Measurements from ENCODE around the gene TRIP4. TPM values are rescaled to one million over a fixed set of nuclear protein-coding genes. Genes with fewer than 3 reads are reported as not detected.
"Not testable (repeated sequence)": the region's sequence is repeated elsewhere in the genome, so short reads cannot be mapped to it uniquely, and the experiment has no call there.

TRIP4 gene
- total RNA-seq, 1 donor from 2014 or later, result 10.7 TPM

DNA sequence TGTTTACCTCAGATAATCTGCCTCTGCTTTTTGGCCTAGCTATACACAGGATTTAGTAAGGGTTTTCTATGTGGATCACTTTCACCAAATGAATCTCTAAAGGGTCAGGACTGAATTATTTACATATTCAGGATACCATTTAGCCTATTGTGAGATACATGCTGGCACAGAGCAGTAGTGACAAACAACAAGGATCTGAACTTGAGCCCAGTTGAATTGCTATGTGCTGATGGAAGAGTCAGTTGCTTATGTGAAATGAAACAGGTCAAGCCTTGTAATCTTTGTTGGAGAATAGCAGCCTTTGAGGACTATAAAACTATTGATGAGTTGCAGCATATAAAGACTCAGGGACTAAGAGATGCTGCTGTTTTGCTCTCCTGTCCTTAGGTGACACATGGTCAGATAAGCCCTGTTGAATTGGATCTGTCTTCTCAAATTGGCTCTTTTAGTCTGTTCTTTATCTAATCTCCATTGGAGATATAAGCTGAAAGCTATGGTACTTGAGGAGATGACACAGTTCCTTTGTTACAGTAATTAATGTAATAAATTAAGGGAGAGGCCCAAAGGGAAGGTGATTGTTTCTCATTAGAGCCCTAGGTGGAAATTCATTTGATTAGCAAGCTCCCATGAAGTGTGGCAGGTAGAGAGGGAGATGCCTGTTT, 103.1 kb downstream of the TRIP4 start:
- no peak for DNase-seq

DNA sequence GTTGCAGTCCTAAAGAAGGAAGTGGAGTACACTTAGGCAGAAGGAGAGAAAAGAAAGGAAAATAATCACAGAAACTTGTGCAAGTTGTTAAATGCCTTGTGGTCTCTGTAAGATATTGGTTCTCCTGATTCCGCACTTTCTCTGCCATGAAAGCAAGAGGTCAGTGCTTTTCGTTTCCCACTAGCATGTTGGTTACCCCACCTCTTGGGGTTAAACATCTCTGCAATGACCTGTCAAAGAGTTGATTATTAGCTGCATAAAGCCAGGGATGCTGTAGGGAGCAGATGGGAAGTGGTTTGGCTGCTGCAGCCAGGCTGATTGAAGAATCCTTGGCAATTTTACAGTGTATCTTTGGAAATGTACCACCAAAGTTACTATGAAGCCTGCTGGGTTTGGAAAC, 106.0 kb downstream of the TRIP4 start:
- no peak for DNase-seq

GRCh38 chr15:64495968-64496367, 108.3 kb downstream of the TRIP4 start:
- DNase-seq, result not testable (repeated sequence)

GRCh38 chr15:64500695-64501395, 113.2 kb downstream of the TRIP4 start:
- no peak for DNase-seq

DNA sequence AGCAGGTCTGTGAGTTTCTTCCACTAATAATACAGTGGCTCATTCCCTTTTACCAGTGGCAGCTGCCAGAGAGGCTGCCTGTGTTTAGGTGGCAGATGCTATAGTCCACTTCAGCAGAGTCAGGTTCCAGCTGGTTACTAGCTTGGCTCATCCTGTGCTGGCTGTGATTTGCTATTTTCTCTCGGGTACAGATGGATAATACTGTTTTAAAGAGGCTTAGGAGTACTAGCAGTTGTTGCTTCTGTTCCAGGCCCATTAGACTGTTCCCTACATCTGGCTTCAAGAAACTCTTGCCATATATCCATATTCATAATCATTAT, 113.7 kb downstream of the TRIP4 start:
- DNase-seq, result no peak

- no peak for DNase-seq
Observed at GRCh38 chr15:64502151-64502550, 114.5 kb downstream of the TRIP4 start.

DNA sequence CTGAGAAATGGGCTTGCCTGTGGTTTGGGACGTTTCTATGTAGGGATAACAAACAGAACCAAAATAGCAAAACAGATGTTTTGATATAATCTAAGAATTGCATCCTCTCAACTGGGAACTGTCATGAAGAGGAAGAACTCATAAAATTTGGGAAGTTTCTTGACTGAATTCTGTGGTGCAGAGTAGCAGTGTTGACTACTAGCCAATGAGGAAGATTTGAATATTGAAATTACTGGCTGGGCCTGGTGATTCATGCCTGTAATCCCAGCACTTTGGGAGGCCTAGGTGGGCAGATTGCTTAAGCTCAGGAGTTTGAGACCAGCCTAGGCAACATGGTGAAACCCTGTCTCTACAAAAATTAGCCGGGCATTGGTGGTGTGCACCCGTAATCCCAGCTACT, 114.9 kb downstream of the TRIP4 start:
- no peak for DNase-seq

DNA sequence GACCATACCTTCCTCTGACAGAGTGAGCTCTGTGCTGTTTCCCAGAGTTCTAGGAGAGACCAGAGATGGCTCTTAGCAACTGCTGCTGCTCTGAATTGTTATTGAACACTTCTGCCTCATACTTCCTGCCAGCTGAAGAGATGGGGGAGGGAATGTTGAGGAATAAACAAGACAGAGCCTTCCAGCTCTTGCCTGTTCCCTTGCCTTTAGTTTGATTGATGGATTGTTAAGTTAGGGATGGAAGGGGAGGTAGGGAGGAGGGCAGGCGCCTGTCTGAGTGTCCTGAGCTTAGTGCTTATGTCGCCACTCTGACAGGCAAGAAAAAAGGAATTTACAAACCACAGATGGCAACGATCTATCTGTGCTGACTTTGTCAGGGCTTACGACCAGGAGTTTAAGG, 115.6 kb downstream of the TRIP4 start:
- DNase-seq, result peak; percentile 87

DNA sequence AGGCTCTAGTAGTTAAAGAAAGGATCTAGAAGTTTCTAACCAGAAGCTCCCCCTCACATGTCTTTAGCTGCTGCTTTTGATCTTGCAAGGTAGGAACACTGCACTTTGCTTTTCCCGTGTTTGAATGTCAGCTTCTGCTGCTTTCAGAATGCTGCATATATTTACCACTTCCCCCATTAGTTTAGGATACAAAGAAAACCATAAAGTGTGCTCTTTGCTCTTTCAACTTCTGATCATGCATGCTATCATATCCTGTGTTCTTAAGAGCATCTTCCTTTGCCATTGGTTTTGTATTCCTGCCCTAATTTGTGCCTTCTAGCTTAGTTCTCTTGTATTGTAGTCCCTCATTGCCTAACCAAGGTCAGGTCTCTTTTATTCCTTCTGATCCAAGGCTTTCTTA, 116.0 kb downstream of the TRIP4 start:
- DNase-seq, result peak; percentile 34

Other genes starting within 250 kb of the TRIP4 start
- gene SNX22, start 236.1 kb upstream of the TRIP4 start, total RNA-seq, result 0.23 and 0.34 TPM in 2 replicates
- gene PPIB, start 224.8 kb upstream of the TRIP4 start, total RNA-seq, result 815 and 1,069 TPM in 2 replicates
- gene CSNK1G1, start 31.7 kb upstream of the TRIP4 start, total RNA-seq, result 25.9 and 34.1 TPM in 2 replicates
- 13.4 and 31.2 TPM in 2 replicates for gene PCLAF, start 6.4 kb upstream of the TRIP4 start, total RNA-seq
- gene ZNF609, start 72.7 kb downstream of the TRIP4 start, total RNA-seq, result 28.8 and 35.7 TPM in 2 replicates